ENCODE results near the gene CCDC57.
A peak's percentile ranks its signal among the peaks of the same experiment; 100 is the strongest.
"Not testable (repeated sequence)": the region's sequence is repeated elsewhere in the genome, so short reads cannot be mapped to it uniquely, and the experiment has no call there.

CCDC57 gene

DNA sequence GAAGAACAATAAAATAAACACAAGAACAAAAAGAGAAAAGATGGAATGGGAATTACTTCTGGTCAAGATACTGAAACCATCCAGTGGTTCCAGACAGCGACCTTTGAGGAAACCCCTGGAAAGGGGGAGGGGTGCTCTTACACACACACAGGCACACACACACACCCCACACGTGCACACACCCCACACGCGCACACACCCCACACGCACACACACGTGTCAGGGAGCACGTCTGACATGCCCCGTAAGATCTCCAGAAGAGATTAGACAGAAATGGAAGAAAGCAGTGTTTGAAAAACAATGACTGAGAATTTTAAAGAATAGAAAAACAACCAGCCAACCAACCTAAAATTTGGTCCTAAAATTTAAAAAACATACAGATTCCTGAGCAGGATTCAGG, 69.3 kb downstream of the CCDC57 start:
- no peak overlapping the region for H3K4me3 ChIP-seq (ENCODE audit: low read length)
- no peak for DNase-seq (ENCODE audit: low read depth)
- no peak for TF ChIP-seq CTCF (conservative IDR thresholded peaks at IDR 0.05; ENCODE audit: low read length)

GRCh38 chr17:82139961-82140360, 72.7 kb downstream of the CCDC57 start:
- not testable (repeated sequence) for DNase-seq (ENCODE audit: low read depth); H3K4me3 ChIP-seq (ENCODE audit: low read length)

DNA sequence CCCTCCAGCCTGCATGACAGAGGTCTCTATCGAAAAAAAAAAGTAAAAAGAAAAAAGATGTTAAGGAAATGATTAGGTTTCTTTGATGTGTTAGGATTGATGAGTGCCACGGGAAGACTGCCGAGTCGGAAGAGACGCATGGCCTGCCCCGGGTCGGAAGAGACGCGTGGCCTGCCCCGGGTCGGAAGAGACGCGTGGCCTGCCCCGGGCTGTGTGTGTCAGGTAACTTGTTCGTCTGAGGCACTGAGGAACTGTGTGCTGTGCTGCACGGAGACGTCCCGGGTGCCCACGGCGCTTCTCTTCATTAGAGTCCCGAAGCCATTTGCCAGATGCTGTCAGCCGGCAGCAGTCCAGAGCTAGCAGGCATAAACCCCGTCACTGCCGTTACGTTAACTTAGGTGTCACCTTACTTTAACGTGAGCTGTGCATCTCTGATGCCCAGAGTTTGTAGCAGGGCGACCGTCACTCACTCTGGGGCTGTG, 74.1 kb downstream of the CCDC57 start:
- no peak for DNase-seq (ENCODE audit: low read depth)
- no peak overlapping the region for H3K4me3 ChIP-seq (ENCODE audit: low read length)
- no peak for TF ChIP-seq CTCF (conservative IDR thresholded peaks at IDR 0.05; ENCODE audit: low read length)

- H3K4me3 ChIP-seq (ENCODE audit: low read length) = no peak overlapping the region
- DNase-seq (ENCODE audit: low read depth) = peak; percentile 1
- TF ChIP-seq CTCF (conservative IDR thresholded peaks at IDR 0.05; ENCODE audit: low read length) = no peak
Measured at GRCh38 chr17:82134101-82134500, 78.5 kb downstream of the CCDC57 start.

- peak; percentile 72 for DNase-seq (ENCODE audit: low read depth)
- not testable (repeated sequence) for H3K4me3 ChIP-seq (ENCODE audit: low read length)
Measured at GRCh38 chr17:82133166-82133953, 79.3 kb downstream of the CCDC57 start.

GRCh38 chr17:82129095-82129494, 83.5 kb downstream of the CCDC57 start:
- TF ChIP-seq CTCF (conservative IDR thresholded peaks at IDR 0.05; ENCODE audit: low read length) = no peak; the same call in 1 of the 2 replicates
- H3K4me3 ChIP-seq (ENCODE audit: low read length) = no peak overlapping the region
- no peak for DNase-seq (ENCODE audit: low read depth)

DNA sequence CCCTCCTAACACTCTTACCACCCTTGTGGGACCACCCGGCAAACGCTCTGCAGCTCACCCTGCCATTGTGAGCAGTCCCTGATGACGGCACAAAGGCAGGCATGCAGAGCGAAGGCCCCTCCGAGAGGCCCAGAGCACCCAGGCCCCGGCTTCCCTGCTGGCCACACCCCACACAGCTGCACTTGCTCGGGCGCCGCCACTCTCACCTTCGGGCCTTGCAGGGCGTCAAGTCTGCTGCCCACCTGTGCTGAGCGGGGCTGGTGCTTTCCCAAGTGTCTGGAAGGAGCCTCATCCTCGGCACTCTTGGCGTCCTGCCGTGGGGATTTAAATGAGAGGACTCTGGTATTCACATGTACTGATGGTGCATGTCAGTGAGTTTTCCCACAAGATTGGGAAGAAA, 84.4 kb downstream of the CCDC57 start:
- no peak for DNase-seq (ENCODE audit: low read depth)
- no peak overlapping the region for H3K4me3 ChIP-seq (ENCODE audit: low read length)
- TF ChIP-seq CTCF (conservative IDR thresholded peaks at IDR 0.05; ENCODE audit: low read length) = no peak

DNA sequence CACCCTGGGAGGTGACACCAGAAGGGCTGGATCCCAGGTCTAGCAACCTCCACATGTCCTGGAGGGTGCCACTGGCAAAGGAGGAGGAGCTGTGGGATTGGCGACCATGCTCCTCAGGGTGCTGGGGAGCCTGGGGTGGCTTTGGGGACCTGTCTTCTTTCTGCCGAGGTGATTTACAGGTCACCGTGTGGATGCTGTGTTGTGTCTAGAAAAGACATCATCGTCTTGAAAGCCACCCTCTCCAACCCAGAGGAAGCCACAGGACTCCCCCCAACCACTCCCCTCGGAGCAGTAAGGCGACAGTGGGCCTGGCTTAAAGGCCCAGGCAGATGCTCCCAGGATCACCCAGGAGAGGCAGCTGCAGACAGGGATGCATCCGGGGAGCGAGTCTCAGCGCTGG, 84.9 kb downstream of the CCDC57 start:
- no peak for DNase-seq (ENCODE audit: low read depth)
- TF ChIP-seq CTCF (conservative IDR thresholded peaks at IDR 0.05; ENCODE audit: low read length) = no peak
- H3K4me3 ChIP-seq (ENCODE audit: low read length) = no peak overlapping the region
